PC-3 (cell line): Measurements from ENCODE around the gene SLC25A25. TPM values are rescaled to one million over a fixed set of nuclear protein-coding genes. Genes with fewer than 3 reads are reported as not detected.

ENCODE experiments used
- ATAC-seq: fragments of 200-7000 bp; cut with Tn5 transposase; 2 replicates; pipeline ENCODE4 v1.9.1; 2020; ENCODE audit warnings: mild to moderate bottlenecking, moderate library complexity
- BruUV-seq: library from RNA; stranded (reverse); fragments of 400-500 nt; replicated peaks from 2 replicates; lab custom pipeline; 2021; lab: Mats Ljungman, UMichigan
- CTCF ChIA-PET: fragments of 300-600 bp; sonication (Branson Sonifier 250); formaldehyde crosslinking; loops from one replicate; lab custom pipeline; 2022; ENCODE audit warnings: antibody characterized with exemption; lab: Charles Lee
- POLR2A ChIA-PET: fragments of 300-600 bp; sonication (Branson Sonifier 250); formaldehyde crosslinking; loops from one replicate; lab custom pipeline; 2022; ENCODE audit warnings: antibody characterized with exemption; ENCODE audit not compliant: unreplicated experiment; lab: Charles Lee
- DNase-seq: peaks from one replicate; pipeline ENCODE4 v3.0.0-alpha.2; 2015
- H2AFZ ChIP-seq: fragments of 300-600 bp; sonication (generic); 2 replicates; pipeline ENCODE4 v1.6.0; 2016; ENCODE audit warnings: antibody characterized with exemption, low read length
- H3F3A ChIP-seq: fragments of 300-600 bp; sonication (generic); one replicate; pipeline ENCODE4 v1.6.0; 2017; ENCODE audit warnings: antibody characterized with exemption, low read length, control low read depth, mild to moderate bottlenecking; ENCODE audit not compliant: unreplicated experiment
- H3K27ac ChIP-seq: fragments of 300-600 bp; sonication (generic); 2 replicates; pipeline ENCODE4 v1.5.1; 2016; ENCODE audit warnings: mild to moderate bottlenecking, low read length
- H3K27me3 ChIP-seq: fragments of 300-600 bp; sonication (generic); 2 replicates; pipeline ENCODE4 v1.6.1; 2016; ENCODE audit warnings: low read length, mixed read lengths
- H3K36me3 ChIP-seq: fragments of 300-600 bp; sonication (generic); 2 replicates; pipeline ENCODE4 v1.6.1; 2016; ENCODE audit warnings: low read depth, mixed run types, low read length, mixed read lengths
- H3K4me1 ChIP-seq: fragments of 300-600 bp; sonication (generic); 2 replicates; pipeline ENCODE4 v1.5.1; 2016; ENCODE audit warnings: low read length; ENCODE audit not compliant: insufficient read depth
- H3K4me2 ChIP-seq: fragments of 300-600 bp; sonication (generic); 2 replicates; pipeline ENCODE4 v1.6.0; 2016; ENCODE audit warnings: low read length
- H3K4me3 ChIP-seq: fragments of 300-600 bp; sonication (generic); 2 replicates; pipeline ENCODE4 v1.5.1; 2016; ENCODE audit warnings: mild to moderate bottlenecking, low read length, mixed read lengths
- H3K79me2 ChIP-seq: fragments of 300-600 bp; sonication (generic); 2 replicates; pipeline ENCODE4 v1.6.1; 2017; ENCODE audit warnings: low read length, mixed read lengths
- H3K9ac ChIP-seq: fragments of 300-600 bp; sonication (generic); 2 replicates; pipeline ENCODE4 v1.6.0; 2016; ENCODE audit warnings: mild to moderate bottlenecking, low read length
- H3K9me2 ChIP-seq: fragments of 300-600 bp; sonication (generic); replicated peaks from 2 replicates; pipeline ENCODE4 v1.6.1; 2016; ENCODE audit warnings: mixed run types, low read length, mixed read lengths
- H3K9me3 ChIP-seq: fragments of 300-600 bp; sonication (generic); 2 replicates; pipeline ENCODE4 v1.6.1; 2016; ENCODE audit warnings: low read length, mixed read lengths
- H4K20me1 ChIP-seq: fragments of 300-600 bp; sonication (generic); 2 replicates; pipeline ENCODE4 v1.6.1; 2016; ENCODE audit warnings: low read length, mixed read lengths
- EZH2 ChIP-seq: fragments of 300-600 bp; sonication (generic); IDR thresholded peaks from one replicate; pipeline ENCODE4 v1.6.1; 2017; ENCODE audit warnings: antibody characterized with exemption, mild to moderate bottlenecking, low read length; ENCODE audit not compliant: unreplicated experiment
- EZH2phosphoT487 ChIP-seq: fragments of 300-600 bp; sonication (generic); IDR thresholded peaks from 2 replicates; pipeline ENCODE4 v1.6.1; 2018; ENCODE audit warnings: mild to moderate bottlenecking, antibody characterized with exemption, low read length, borderline replicate concordance
- intact Hi-C: fragments of 100-400 bp; cut with micrococcal nuclease; formaldehyde crosslinking; loops from 2 replicates; pipeline ENCODE4 v1.9.0; 2023
- total RNA-seq: library from RNA; depleted of rRNA; stranded (reverse); fragments of >200 nt; gene quantifications from 2 replicates; pipeline ENCODE4 v1.2.3, GENCODE V29; 2014
- TF ChIP-seq, protein P1 (sequence below): fragments of 300-600 bp; sonication (generic); conservative IDR thresholded peaks from 2 replicates; pipeline ENCODE4 v1.5.1; 2017; ENCODE audit warnings: antibody characterized with exemption, low read depth, mild to moderate bottlenecking, low read length

Gene SLC25A25
- total RNA-seq, 1 experiment from 2014 or later, result 25.2 TPM

DNA sequence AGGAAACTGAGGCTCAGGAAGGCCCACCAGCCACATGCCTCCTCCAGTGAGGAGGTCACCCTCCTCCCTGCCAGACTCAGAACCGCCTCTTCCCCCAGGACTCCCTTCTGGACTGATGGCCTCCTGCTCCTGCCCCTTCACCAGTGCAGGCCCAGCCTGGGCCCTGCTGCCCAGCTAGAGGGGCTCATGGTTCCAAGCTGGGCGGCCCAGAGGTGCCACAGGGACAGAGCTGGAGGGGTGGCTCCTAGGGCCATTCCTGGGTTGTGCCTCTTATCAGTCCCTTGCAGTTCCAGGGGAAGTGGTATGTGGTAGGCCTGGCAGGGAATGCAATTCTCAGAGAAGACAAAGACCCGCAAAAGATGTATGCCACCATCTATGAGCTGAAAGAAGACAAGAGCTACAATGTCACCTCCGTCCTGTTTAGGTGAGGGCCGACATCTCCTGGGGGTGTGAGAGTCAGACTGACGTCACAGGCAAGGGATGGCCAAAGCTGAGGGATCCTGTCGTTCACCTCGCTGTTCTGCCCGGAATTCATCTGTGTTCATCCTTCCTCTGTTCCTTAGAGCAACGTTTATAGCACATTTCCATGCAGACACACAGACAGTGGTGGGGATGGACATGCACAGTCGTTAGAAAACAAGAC lies 82.0 kb downstream of the SLC25A25 start:
- TSS peak; percentile 75 for BruUV-seq
- no peaks in the 10 kb centered on the region for H3K9me3 ChIP-seq
- peak overlapping the region; percentile 87 for H3K9ac ChIP-seq
- peak overlapping the region; percentile 98 for H3K27ac ChIP-seq
- no peaks in the 10 kb centered on the region for H4K20me1 ChIP-seq
- no peak for ATAC-seq
- no peak for DNase-seq
- H3K4me3 ChIP-seq, result no peak overlapping the region
- peak overlapping the region; percentile 58 for H3K4me2 ChIP-seq
- H3K79me2 ChIP-seq, result no peaks in the 10 kb centered on the region
- intact Hi-C loops, result no loop called here
- no peaks in the 10 kb centered on the region for H3K36me3 ChIP-seq
- no peak overlapping the region for H2AFZ ChIP-seq
- ChIA-PET POLR2A (no interaction called here), CTCF (no interaction called here)
- TF ChIP-seq, protein P1, sequence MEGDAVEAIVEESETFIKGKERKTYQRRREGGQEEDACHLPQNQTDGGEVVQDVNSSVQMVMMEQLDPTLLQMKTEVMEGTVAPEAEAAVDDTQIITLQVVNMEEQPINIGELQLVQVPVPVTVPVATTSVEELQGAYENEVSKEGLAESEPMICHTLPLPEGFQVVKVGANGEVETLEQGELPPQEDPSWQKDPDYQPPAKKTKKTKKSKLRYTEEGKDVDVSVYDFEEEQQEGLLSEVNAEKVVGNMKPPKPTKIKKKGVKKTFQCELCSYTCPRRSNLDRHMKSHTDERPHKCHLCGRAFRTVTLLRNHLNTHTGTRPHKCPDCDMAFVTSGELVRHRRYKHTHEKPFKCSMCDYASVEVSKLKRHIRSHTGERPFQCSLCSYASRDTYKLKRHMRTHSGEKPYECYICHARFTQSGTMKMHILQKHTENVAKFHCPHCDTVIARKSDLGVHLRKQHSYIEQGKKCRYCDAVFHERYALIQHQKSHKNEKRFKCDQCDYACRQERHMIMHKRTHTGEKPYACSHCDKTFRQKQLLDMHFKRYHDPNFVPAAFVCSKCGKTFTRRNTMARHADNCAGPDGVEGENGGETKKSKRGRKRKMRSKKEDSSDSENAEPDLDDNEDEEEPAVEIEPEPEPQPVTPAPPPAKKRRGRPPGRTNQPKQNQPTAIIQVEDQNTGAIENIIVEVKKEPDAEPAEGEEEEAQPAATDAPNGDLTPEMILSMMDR, result no peak
- TF ChIP-seq EZH2 (no peak), EZH2phosphoT487 (no peak)
- H3K9me2 ChIP-seq, result no peaks in the 10 kb centered on the region
- H3F3A ChIP-seq, result no peaks in the 10 kb centered on the region
- H3K4me1 ChIP-seq, result peaks cover 41% of the 10 kb centered on the region
- H3K27me3 ChIP-seq, result no peaks in the 10 kb centered on the region

DNA sequence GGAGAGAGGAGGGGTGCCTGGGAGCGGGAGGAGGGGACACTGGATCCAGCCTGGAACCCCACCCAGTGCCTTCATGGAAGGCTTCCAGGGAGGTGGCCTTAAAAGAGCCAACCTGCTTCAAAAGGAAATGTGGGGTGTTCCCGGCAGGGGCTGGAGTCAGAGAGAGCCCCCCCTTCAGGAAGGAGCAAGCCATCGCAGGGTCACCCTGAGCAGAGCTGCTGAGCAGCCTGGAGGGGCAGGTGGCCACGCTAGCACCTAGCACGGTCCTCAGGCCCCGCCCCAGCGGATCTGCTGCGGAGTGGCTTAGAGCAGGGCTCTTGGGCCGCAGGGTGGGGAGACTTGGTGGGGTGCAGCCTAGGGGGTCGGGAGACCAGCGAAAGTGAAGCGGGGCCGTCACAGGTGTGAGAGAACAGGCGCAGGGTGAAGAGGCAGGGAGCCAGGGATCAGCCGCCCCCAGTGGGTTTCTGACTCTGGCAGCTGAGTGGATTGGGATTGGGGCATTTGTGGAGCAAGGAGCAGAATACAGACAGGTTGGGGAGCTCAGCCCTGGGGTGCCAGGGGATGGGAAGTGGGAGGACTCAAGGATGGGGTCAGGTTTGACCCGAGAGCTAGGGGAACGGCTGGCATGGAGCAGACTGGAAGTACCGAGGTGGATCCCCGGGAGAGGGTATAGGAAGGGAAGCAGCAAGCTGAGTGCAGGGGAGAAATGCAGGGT lies 82.7 kb downstream of the SLC25A25 start:
- DNase-seq, result no peak
- H3K36me3 ChIP-seq, result no peaks in the 10 kb centered on the region
- H3F3A ChIP-seq, result no peaks in the 10 kb centered on the region
- H3K27ac ChIP-seq, result peak overlapping the region; percentile 98
- intact Hi-C loops, result no loop called here
- no peak overlapping the region for H2AFZ ChIP-seq
- no peaks in the 10 kb centered on the region for H3K9me3 ChIP-seq
- ChIA-PET POLR2A (no interaction called here), CTCF (no interaction called here)
- H3K4me2 ChIP-seq, result peak overlapping the region; percentile 58
- no peaks in the 10 kb centered on the region for H4K20me1 ChIP-seq
- H3K4me3 ChIP-seq, result no peak overlapping the region
- no peak overlapping the region for H3K9ac ChIP-seq
- peaks cover 36% of the 10 kb centered on the region for H3K4me1 ChIP-seq
- H3K27me3 ChIP-seq, result no peaks in the 10 kb centered on the region
- H3K9me2 ChIP-seq, result no peaks in the 10 kb centered on the region
- H3K79me2 ChIP-seq, result no peaks in the 10 kb centered on the region
- TF ChIP-seq EZH2phosphoT487 (no peak), EZH2 (no peak)
- TF ChIP-seq, protein P1, result peak; percentile 43
- ATAC-seq, result no peak
- no TSS peak for BruUV-seq
